Measurements from ENCODE around the gene SIPA1L3.

Gene SIPA1L3

GRCh38 chr19:37980419-37981170 lies 73.6 kb downstream of the SIPA1L3 start:
- H3K9me3 ChIP-seq (ENCODE audit: insufficient read depth, low read depth, low read length): no peaks in the 10 kb centered on the region
- no peak overlapping the region for H3K9ac ChIP-seq (ENCODE audit: low read depth, low read length)
- no peaks in the 10 kb centered on the region for H3K27me3 ChIP-seq (ENCODE audit: insufficient read depth, low read length)
- H3K4me1 ChIP-seq (ENCODE audit: insufficient read depth, low read length): 0 out of 2 replicates have a peak, but pooled peaks cover 4% of the 10 kb centered on the region
- no peak overlapping the region for H3K4me3 ChIP-seq (ENCODE audit: low read length)
- no peak overlapping the region for H3K27ac ChIP-seq (ENCODE audit: low read length)
- H3K36me3 ChIP-seq (ENCODE audit: insufficient read depth, low read depth, low read length): no peaks in the 10 kb centered on the region

- Histone ChIP-seq H3K4me1 (ENCODE audit: insufficient read depth, low read length) (peaks cover 11% of the 10 kb centered on the region; the same call in 1 of the 2 replicates), H3K9ac (ENCODE audit: low read depth, low read length) (no peak overlapping the region), H3K4me3 (ENCODE audit: low read length) (no peak overlapping the region), H3K27ac (ENCODE audit: low read length) (no peak overlapping the region), H3K27me3 (ENCODE audit: insufficient read depth, low read length) (no peaks in the 10 kb centered on the region), H3K36me3 (ENCODE audit: insufficient read depth, low read depth, low read length) (no peaks in the 10 kb centered on the region), H3K9me3 (ENCODE audit: insufficient read depth, low read depth, low read length) (no peaks in the 10 kb centered on the region)
Measured at GRCh38 chr19:37981785-37982475, 74.9 kb downstream of the SIPA1L3 start.

GRCh38 chr19:37982655-37983054 lies 75.6 kb downstream of the SIPA1L3 start:
- Histone ChIP-seq H3K4me1 (ENCODE audit: insufficient read depth, low read length) (peaks cover 16% of the 10 kb centered on the region; the same call in 1 of the 2 replicates), H3K4me3 (ENCODE audit: low read length) (no peak overlapping the region), H3K36me3 (ENCODE audit: insufficient read depth, low read depth, low read length) (no peaks in the 10 kb centered on the region), H3K9ac (ENCODE audit: low read depth, low read length) (no peak overlapping the region), H3K27ac (ENCODE audit: low read length) (no peak overlapping the region), H3K9me3 (ENCODE audit: insufficient read depth, low read depth, low read length) (no peaks in the 10 kb centered on the region), H3K27me3 (ENCODE audit: insufficient read depth, low read length) (no peaks in the 10 kb centered on the region)

- no peaks in the 10 kb centered on the region for H3K9me3 ChIP-seq (ENCODE audit: insufficient read depth, low read depth, low read length)
- no peak overlapping the region for H3K4me3 ChIP-seq (ENCODE audit: low read length)
- peaks cover 20% of the 10 kb centered on the region; the same call in 1 of the 2 replicates for H3K4me1 ChIP-seq (ENCODE audit: insufficient read depth, low read length)
- H3K9ac ChIP-seq (ENCODE audit: low read depth, low read length): no peak overlapping the region
- H3K36me3 ChIP-seq (ENCODE audit: insufficient read depth, low read depth, low read length): no peaks in the 10 kb centered on the region
- H3K27me3 ChIP-seq (ENCODE audit: insufficient read depth, low read length): no peaks in the 10 kb centered on the region
- no peak overlapping the region for H3K27ac ChIP-seq (ENCODE audit: low read length)
Measured at GRCh38 chr19:37983153-37983552, 76.1 kb downstream of the SIPA1L3 start.

GRCh38 chr19:37983916-37984315 lies 76.9 kb downstream of the SIPA1L3 start:
- peaks cover 20% of the 10 kb centered on the region; the same call in 1 of the 2 replicates for H3K4me1 ChIP-seq (ENCODE audit: insufficient read depth, low read length)
- no peaks in the 10 kb centered on the region for H3K36me3 ChIP-seq (ENCODE audit: insufficient read depth, low read depth, low read length)
- no peak overlapping the region for H3K27ac ChIP-seq (ENCODE audit: low read length)

GRCh38 chr19:37986048-37986750 lies 79.2 kb downstream of the SIPA1L3 start:
- H3K27me3 ChIP-seq (ENCODE audit: insufficient read depth, low read length): no peaks in the 10 kb centered on the region
- peak overlapping the region; percentile 46; the same call in 1 of the 2 replicates for H3K9ac ChIP-seq (ENCODE audit: low read depth, low read length)
- no peaks in the 10 kb centered on the region for H3K36me3 ChIP-seq (ENCODE audit: insufficient read depth, low read depth, low read length)
- peak overlapping the region; percentile 18 for H3K27ac ChIP-seq (ENCODE audit: low read length)
- H3K4me1 ChIP-seq (ENCODE audit: insufficient read depth, low read length): peaks cover 37% of the 10 kb centered on the region; the same call in 1 of the 2 replicates
- no peaks in the 10 kb centered on the region for H3K9me3 ChIP-seq (ENCODE audit: insufficient read depth, low read depth, low read length)
- H3K4me3 ChIP-seq (ENCODE audit: low read length): no peak overlapping the region

More at GRCh38 chr19:37983916-37984315, 76.9 kb downstream of the SIPA1L3 start:
- H3K9me3 ChIP-seq (ENCODE audit: insufficient read depth, low read depth, low read length): no peaks in the 10 kb centered on the region
- no peak overlapping the region for H3K4me3 ChIP-seq (ENCODE audit: low read length)
- H3K27me3 ChIP-seq (ENCODE audit: insufficient read depth, low read length): no peaks in the 10 kb centered on the region
- no peak overlapping the region for H3K9ac ChIP-seq (ENCODE audit: low read depth, low read length)

GRCh38 chr19:37987356-37988332 lies 80.6 kb downstream of the SIPA1L3 start:
- Histone ChIP-seq H3K9ac (ENCODE audit: low read depth, low read length) (no peak overlapping the region), H3K4me3 (ENCODE audit: low read length) (no peak overlapping the region), H3K9me3 (ENCODE audit: insufficient read depth, low read depth, low read length) (no peaks in the 10 kb centered on the region), H3K27me3 (ENCODE audit: insufficient read depth, low read length) (no peaks in the 10 kb centered on the region), H3K4me1 (ENCODE audit: insufficient read depth, low read length) (peaks cover 43% of the 10 kb centered on the region; the same call in 1 of the 2 replicates), H3K27ac (ENCODE audit: low read length) (no peak overlapping the region), H3K36me3 (ENCODE audit: insufficient read depth, low read depth, low read length) (no peaks in the 10 kb centered on the region)

- Histone ChIP-seq H3K27me3 (ENCODE audit: insufficient read depth, low read length) (no peaks in the 10 kb centered on the region), H3K9me3 (ENCODE audit: insufficient read depth, low read depth, low read length) (no peaks in the 10 kb centered on the region), H3K36me3 (ENCODE audit: insufficient read depth, low read depth, low read length) (no peaks in the 10 kb centered on the region), H3K9ac (ENCODE audit: low read depth, low read length) (peak overlapping the region; percentile 51; the same call in 1 of the 2 replicates), H3K27ac (ENCODE audit: low read length) (peak overlapping the region; percentile 69), H3K4me1 (ENCODE audit: insufficient read depth, low read length) (peaks cover 43% of the 10 kb centered on the region; the same call in 1 of the 2 replicates), H3K4me3 (ENCODE audit: low read length) (no peak overlapping the region; the same call in 1 of the 2 replicates)
Measured at GRCh38 chr19:37988758-37989635, 82.0 kb downstream of the SIPA1L3 start.

GRCh38 chr19:37989855-37990254 lies 82.8 kb downstream of the SIPA1L3 start:
- no peaks in the 10 kb centered on the region for H3K27me3 ChIP-seq (ENCODE audit: insufficient read depth, low read length)
- H3K27ac ChIP-seq (ENCODE audit: low read length): peak overlapping the region; percentile 54
- no peaks in the 10 kb centered on the region for H3K36me3 ChIP-seq (ENCODE audit: insufficient read depth, low read depth, low read length)
- H3K4me1 ChIP-seq (ENCODE audit: insufficient read depth, low read length): peaks cover 43% of the 10 kb centered on the region; the same call in 1 of the 2 replicates
- peak overlapping the region; percentile 40; the same call in 1 of the 2 replicates for H3K4me3 ChIP-seq (ENCODE audit: low read length)
- H3K9me3 ChIP-seq (ENCODE audit: insufficient read depth, low read depth, low read length): no peaks in the 10 kb centered on the region
- peak overlapping the region; percentile 60; the same call in 1 of the 2 replicates for H3K9ac ChIP-seq (ENCODE audit: low read depth, low read length)

- peak overlapping the region; percentile 54 for H3K27ac ChIP-seq (ENCODE audit: low read length)
- H3K4me1 ChIP-seq (ENCODE audit: insufficient read depth, low read length): peaks cover 43% of the 10 kb centered on the region; the same call in 1 of the 2 replicates
- H3K27me3 ChIP-seq (ENCODE audit: insufficient read depth, low read length): no peaks in the 10 kb centered on the region
- H3K9me3 ChIP-seq (ENCODE audit: insufficient read depth, low read depth, low read length): no peaks in the 10 kb centered on the region
- no peaks in the 10 kb centered on the region for H3K36me3 ChIP-seq (ENCODE audit: insufficient read depth, low read depth, low read length)
- H3K4me3 ChIP-seq (ENCODE audit: low read length): peak overlapping the region; percentile 40; the same call in 1 of the 2 replicates
- H3K9ac ChIP-seq (ENCODE audit: low read depth, low read length): peak overlapping the region; percentile 60; the same call in 1 of the 2 replicates
Measured at GRCh38 chr19:37990362-37990761, 83.4 kb downstream of the SIPA1L3 start.

Measured in iPS-20b (cell line).